Measurements from ENCODE around the gene PTPN20.

Gene PTPN20

DNA sequence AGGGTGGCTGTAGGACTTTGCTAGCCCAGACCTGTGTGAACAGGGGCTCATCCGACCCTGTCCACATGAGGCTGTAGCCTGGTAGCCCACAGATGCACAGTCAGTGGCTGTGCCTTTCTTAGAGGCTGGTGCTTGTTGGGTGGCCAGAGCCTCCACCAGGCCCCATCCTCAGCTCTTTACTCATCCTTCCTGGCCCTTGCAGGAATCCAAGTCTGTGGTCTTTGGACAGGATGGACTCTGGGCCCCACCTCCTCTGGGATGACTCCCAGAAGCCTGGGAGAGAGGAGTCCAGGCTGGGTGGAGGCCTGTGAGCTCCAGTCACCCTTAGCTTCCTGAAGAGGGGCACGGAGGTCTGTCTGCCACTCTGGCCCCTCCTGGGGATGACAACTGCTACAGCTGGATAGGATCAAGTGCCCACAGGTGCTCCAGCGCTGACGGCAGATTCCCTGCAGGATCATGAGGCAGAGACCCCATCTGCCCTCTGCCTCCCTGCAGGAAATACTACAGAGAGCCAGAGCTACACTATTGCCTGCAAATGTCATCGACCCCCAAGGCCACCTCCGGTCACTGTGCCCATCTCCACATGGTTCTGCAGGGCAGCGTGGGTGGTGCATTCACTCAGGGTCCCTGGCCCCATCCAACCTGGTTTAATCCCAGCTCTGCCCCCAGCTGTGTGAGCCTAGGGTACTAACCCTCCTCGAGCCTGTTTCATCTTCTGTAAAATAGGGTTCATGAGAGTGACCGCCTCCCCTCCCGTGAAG, 114.5 kb downstream of the PTPN20 start:
- DNase-seq (ENCODE audit: low read depth in 1 of 2, low spot score in 1 of 2) = no peak
- Histone ChIP-seq H3K27me3 (ENCODE audit: insufficient read depth, poor library complexity, severe bottlenecking) (no peaks in the 10 kb centered on the region), H3K4me3 (replicated peaks; ENCODE audit: insufficient read depth, low read length) (no peak overlapping the region), H3K27ac (replicated peaks) (no peak overlapping the region)
- TF ChIP-seq GABPA (IDR thresholded peaks at IDR 0.05; ENCODE audit: low read depth) = no peak
- TF ChIP-seq, protein P1, sequence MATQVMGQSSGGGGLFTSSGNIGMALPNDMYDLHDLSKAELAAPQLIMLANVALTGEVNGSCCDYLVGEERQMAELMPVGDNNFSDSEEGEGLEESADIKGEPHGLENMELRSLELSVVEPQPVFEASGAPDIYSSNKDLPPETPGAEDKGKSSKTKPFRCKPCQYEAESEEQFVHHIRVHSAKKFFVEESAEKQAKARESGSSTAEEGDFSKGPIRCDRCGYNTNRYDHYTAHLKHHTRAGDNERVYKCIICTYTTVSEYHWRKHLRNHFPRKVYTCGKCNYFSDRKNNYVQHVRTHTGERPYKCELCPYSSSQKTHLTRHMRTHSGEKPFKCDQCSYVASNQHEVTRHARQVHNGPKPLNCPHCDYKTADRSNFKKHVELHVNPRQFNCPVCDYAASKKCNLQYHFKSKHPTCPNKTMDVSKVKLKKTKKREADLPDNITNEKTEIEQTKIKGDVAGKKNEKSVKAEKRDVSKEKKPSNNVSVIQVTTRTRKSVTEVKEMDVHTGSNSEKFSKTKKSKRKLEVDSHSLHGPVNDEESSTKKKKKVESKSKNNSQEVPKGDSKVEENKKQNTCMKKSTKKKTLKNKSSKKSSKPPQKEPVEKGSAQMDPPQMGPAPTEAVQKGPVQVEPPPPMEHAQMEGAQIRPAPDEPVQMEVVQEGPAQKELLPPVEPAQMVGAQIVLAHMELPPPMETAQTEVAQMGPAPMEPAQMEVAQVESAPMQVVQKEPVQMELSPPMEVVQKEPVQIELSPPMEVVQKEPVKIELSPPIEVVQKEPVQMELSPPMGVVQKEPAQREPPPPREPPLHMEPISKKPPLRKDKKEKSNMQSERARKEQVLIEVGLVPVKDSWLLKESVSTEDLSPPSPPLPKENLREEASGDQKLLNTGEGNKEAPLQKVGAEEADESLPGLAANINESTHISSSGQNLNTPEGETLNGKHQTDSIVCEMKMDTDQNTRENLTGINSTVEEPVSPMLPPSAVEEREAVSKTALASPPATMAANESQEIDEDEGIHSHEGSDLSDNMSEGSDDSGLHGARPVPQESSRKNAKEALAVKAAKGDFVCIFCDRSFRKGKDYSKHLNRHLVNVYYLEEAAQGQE (IDR thresholded peaks at IDR 0.05; ENCODE audit: insufficient replicate concordance, low read depth) = no peak
- TF ChIP-seq SPI1 (IDR thresholded peaks at IDR 0.05; ENCODE audit: borderline replicate concordance, low read depth) = no peak
- TF ChIP-seq, protein P2, sequence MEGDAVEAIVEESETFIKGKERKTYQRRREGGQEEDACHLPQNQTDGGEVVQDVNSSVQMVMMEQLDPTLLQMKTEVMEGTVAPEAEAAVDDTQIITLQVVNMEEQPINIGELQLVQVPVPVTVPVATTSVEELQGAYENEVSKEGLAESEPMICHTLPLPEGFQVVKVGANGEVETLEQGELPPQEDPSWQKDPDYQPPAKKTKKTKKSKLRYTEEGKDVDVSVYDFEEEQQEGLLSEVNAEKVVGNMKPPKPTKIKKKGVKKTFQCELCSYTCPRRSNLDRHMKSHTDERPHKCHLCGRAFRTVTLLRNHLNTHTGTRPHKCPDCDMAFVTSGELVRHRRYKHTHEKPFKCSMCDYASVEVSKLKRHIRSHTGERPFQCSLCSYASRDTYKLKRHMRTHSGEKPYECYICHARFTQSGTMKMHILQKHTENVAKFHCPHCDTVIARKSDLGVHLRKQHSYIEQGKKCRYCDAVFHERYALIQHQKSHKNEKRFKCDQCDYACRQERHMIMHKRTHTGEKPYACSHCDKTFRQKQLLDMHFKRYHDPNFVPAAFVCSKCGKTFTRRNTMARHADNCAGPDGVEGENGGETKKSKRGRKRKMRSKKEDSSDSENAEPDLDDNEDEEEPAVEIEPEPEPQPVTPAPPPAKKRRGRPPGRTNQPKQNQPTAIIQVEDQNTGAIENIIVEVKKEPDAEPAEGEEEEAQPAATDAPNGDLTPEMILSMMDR (IDR thresholded peaks at IDR 0.05; ENCODE audit: insufficient read depth, low read length) = no peak
- no peak for TF ChIP-seq POLR2AphosphoS5 (IDR thresholded peaks at IDR 0.05; ENCODE audit: low read depth)

DNA sequence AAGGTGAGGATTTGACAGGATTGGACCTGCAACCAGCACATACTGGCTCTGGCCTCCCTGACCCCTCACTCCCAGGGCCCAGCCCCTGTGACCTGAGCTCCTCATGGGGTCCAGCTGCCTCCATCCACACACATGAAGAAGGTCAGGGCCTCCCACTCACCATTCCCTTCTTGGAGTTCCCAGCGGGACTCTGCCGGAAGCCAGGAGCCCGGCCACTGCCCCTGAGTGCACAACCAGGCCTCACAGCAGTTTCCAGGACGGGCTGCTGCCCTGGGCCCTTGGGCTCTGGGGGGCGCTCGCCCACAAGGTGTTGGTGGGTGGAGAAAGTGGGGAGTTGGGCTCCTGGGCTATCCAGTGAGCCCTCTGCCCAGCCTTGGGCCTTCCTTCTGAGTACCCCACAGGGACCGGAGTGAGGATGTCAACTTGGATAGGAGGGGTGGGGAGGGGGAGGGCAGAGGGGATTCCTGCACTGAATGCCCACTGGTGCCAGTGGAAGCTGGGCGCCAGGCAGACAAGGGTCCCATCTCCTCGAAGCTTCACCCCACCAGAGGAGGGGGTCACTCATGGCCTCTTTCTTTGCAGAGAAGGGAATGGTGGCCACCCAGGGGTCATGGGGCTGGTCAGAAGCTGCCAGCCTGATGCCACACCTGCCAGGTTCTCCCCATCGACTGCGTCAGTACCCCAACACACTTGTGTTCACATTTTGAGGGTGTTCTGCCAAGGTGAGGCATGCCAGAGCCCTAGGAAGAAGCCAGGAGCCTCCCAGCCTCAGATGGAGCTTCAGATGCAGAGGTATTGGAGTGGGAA, 115.3 kb downstream of the PTPN20 start:
- no peaks in the 10 kb centered on the region for H3K27me3 ChIP-seq (ENCODE audit: insufficient read depth, poor library complexity, severe bottlenecking)
- no peak overlapping the region for H3K4me3 ChIP-seq (replicated peaks; ENCODE audit: insufficient read depth, low read length)
- TF ChIP-seq, protein P2 (IDR thresholded peaks at IDR 0.05; ENCODE audit: insufficient read depth, low read length) = no peak
- TF ChIP-seq GABPA (IDR thresholded peaks at IDR 0.05; ENCODE audit: low read depth) = no peak
- TF ChIP-seq, protein P1 (IDR thresholded peaks at IDR 0.05; ENCODE audit: insufficient replicate concordance, low read depth) = no peak
- no peak for TF ChIP-seq POLR2AphosphoS5 (IDR thresholded peaks at IDR 0.05; ENCODE audit: low read depth)
- no peak for TF ChIP-seq SPI1 (IDR thresholded peaks at IDR 0.05; ENCODE audit: borderline replicate concordance, low read depth)
- H3K27ac ChIP-seq (replicated peaks) = no peak overlapping the region
- DNase-seq (ENCODE audit: low read depth in 1 of 2, low spot score in 1 of 2) = no peak

DNA sequence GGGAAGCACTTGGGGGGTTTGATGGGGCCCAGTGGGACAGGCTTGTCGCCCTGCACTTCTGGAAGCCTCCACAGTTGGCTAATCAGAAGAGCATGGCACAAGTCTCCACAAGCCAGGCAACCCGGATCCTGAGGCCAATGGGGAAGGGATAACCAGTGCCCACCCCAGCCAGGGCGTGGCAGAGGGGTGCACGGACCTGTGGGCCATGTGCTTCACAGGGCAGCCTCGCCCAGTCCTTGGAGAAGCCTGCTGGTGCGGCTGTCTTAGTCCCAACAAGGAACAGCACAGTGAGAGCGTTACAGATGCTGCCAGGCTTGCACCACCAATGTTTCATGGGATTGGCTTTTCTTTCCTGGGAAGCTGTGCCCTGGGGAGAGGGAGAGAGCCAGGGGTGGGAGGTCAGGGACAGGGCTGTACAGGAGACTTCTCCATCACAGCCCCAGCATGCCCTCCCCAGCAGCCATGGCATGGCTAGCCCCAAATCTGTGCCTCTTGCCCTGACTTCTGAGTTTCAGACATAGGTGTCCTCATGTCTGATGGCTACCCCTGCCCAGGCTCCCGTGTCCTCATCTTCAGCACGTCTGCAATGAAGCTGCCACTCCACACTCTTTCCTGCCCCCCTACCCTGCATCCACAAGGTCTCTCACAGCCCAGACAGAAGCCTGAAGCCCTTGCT, 116.0 kb downstream of the PTPN20 start:
- H3K27ac ChIP-seq (replicated peaks) = no peak overlapping the region
- TF ChIP-seq POLR2AphosphoS5 (IDR thresholded peaks at IDR 0.05; ENCODE audit: low read depth) (no peak), SPI1 (IDR thresholded peaks at IDR 0.05; ENCODE audit: borderline replicate concordance, low read depth) (no peak), GABPA (IDR thresholded peaks at IDR 0.05; ENCODE audit: low read depth) (no peak)
- TF ChIP-seq, protein P1 (IDR thresholded peaks at IDR 0.05; ENCODE audit: insufficient replicate concordance, low read depth) = no peak
- TF ChIP-seq, protein P2 (IDR thresholded peaks at IDR 0.05; ENCODE audit: insufficient read depth, low read length) = no peak
- no peak overlapping the region for H3K4me3 ChIP-seq (replicated peaks; ENCODE audit: insufficient read depth, low read length)
- no peaks in the 10 kb centered on the region for H3K27me3 ChIP-seq (ENCODE audit: insufficient read depth, poor library complexity, severe bottlenecking)
- DNase-seq (ENCODE audit: low read depth in 1 of 2, low spot score in 1 of 2) = no peak

All from HL-60 (cell line).